HG02840 (cell line): Measurements from ENCODE around the gene GDF3.
"Not testable (repeated sequence)": the region's sequence is repeated elsewhere in the genome, so short reads cannot be mapped to it uniquely, and the experiment has no call there.

ENCODE experiments used
- ATAC-seq: cut with Tn5 transposase; IDR thresholded peaks from one replicate; pipeline ENCODE4 v1.9.1; 2021; ENCODE audit warnings: mild to moderate bottlenecking, moderate library complexity, moderate number of reproducible peaks; ENCODE audit not compliant: unreplicated experiment, low FRiP score

Gene GDF3

DNA sequence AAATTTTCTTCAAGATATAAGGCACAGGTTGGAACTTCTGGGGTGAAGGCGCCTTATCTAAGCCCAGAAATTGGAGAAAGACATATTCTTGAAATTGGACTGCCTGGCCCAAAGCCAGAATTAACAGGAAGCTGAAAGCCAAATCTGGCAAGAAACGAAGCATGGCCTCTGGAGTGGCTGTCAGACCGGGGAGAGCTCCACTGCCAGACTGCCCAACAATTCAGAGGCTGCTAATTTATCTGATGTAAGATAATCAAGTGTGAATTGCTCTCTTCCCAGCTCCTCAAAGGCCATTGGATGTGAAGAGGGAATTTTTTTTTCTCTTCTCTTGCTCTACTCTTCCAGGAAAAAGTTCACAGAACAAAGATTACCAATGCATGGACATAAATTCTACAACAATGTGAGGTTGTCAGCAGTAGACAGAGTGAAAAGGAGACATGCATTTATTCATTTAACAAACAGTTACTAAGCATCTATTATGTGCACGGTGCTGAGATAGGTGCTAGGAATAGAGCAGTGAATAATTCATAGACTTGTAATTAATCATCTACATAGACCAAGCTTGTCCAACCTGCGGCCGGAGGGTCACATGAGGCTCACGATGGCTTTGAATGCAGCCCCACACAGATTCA, at the start of gene GDF3:
Gene GDF3, minus strand, starts transcription at position 210 of the 632 bp plus-strand sequence. Its CDS starts 47 bp downstream, at position 163.
- ATAC-seq = no peak

DNA sequence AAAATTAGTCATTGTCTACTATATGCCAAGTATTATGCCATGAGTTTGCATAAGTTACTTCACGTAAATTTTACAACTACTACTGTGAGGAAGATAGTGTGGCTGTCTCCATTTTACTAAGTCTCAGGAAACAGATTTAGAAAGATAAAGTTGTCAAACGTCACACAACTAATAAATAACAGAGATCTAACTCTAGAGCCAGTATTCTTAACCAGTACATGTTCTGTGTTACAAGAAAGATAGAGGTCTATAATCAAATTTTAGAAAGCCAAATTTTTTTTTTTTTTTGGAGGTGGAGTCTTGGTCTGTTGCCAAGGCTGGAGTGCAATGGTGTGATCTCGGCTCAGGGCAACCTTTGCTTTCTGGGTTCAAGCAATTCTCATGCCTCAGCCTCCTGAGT, 37.4 kb upstream of the GDF3 start:
- no peak for ATAC-seq

DNA sequence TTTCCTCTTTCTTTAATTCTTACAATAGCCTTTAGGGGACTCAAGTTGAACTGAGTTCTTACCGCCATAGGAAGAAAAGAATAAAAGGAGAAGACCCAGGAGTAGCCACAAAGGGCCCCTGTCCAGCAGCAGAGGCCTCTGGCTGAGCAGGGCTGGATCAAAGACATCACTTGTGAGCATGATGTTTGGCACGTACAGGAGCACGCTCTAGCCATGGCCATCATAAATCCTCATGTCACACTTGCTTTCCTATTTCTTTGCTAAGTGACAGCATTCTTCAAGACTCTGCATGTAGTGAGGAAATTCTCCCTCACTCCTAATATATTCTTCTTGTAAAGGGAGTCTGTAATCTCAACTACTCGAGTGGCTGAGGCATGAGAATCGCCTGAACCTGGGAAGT, 35.9 kb upstream of the GDF3 start:
- ATAC-seq = no peak

DNA sequence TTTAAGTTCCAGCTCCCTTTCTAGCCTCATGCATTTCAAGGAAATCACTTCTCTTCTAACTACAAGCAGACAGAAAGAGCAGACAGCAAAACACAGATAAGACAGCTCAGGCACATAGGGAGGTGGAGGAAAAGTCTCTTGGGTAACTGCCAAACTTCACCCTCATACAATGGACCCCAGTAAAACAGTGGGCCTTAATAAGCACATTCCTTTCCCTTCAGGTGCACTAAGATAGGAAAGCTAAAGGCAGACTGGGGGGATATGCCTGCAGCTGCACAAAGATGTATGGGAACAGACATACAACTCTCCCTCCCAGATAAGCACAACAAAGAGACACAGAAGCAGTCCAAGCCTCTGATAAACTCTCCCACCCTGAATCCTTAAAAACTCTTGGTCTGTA, 35.4 kb upstream of the GDF3 start:
- not testable (repeated sequence) for ATAC-seq

DNA sequence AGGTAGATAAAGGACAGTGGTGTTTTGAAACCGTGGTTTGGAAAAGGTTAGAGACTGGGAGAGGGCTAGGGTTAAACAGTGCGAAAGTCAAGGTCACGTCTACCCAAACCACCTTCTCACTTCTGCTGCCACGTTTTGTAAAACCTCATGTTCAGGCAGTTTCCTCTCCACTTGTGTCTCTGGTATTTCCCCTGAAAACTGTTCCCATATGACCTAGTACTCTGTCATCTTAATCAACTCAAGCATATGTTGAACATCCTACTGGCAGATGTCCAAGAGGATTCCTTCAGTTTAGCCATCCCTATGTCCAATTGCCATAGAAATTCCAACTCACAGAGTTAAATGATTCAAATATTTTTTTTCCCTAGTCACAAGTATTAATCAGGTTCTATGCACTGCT, 34.2 kb upstream of the GDF3 start:
- no peak for ATAC-seq

DNA sequence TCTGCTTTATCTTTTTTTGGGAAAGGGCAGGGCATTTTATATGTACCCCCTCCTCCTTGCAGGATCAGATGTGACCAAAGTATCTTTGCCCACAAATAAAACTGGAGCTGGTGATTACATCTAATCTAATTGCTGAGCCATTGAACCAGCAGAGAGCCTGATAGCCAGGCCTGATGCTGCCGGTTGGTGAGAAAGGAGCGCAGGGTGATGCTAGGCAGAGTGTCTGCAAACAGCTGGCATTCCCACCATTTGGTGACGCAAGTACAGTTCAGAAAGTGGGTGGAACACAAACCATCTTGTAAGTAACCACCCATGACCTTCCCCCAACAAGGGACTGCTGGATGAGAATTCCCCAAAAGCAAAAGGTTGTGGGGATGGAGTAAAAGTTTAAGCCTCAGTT, 28.4 kb upstream of the GDF3 start:
- no peak for ATAC-seq

DNA sequence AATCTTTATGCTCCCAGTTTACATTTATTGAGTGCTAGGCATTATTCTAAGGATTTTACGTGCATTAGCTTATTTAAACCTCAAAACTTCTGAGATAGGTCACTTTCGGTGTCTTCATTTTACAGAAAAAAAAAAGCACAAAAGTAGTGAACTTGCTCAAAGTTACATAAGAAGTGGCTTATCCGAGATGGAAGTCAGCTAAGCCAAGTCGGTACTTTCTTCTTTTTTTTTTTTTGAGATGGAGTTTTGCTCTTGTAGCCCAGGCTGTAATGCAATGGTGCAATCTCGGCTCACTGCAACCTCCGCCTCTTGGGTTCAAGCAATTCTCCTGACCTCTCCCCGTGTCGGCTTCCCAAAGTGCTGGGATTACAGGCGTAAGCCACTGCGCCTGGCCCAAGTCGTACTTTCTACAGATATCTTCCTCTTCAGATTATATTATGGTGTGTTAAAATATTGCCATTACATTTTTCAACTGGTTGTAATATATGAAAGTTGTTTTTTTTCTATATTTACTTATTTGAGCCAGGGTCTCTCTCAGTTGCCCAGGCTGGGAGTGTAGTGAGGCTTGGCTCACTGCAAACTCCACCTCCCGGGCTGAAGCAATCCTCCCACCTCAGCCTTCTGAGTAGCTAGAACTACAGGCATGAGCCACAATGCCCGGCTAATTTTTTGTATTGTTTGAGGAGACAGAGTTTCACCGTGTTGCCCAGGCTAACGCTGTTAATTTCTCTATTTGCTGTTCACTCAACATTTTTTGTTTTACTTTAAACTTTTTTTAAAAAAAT, 24.6 kb upstream of the GDF3 start:
- ATAC-seq = no peak

DNA sequence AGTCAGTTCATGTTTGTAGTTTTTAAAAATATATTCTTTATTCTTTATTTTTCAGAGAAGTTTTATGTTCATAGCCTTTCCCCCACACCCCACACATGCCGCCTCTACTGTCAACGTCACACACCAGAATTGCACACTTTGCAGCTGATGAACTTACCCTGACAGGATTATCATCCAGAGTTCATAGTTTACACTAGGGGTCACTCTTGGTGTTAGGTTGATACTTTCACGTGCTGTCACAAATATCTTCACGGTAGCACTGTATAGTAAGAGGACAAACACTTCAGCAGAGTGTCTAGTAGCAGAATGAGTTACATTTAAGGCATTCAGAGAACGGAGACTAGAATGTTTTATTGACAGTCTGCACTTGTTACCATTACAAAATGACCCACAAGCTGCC, 20.8 kb upstream of the GDF3 start:
- no peak for ATAC-seq

DNA sequence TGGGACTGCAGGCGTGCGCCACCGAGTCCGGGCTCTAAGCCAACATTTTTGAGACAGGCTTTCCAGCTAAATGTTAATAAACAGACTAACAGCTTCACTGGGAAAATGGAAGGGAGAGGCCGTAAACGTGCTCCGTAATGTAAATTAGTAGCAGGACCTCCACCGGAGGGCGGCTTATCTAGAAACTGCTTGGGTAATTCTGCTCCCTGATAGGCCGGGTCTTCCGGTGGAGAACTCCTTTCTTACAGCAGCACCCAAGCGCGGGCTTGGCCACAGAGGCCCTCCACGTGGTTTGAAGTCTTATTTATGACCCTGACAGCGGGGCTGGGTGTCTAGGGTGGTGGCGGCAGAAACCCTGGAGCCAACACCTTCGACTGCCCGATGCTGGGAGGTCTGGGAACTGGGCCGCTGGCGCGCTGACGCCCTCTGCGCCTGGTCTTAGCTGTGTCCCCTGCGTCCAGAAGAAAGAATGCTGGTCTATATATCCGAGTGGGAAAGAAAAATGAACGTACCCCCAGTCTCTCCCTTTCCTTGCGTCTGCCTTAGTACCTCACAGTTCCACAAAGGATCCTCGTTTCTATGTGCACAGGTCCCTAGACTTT, 17.4 kb upstream of the GDF3 start:
- ATAC-seq = no peak

DNA sequence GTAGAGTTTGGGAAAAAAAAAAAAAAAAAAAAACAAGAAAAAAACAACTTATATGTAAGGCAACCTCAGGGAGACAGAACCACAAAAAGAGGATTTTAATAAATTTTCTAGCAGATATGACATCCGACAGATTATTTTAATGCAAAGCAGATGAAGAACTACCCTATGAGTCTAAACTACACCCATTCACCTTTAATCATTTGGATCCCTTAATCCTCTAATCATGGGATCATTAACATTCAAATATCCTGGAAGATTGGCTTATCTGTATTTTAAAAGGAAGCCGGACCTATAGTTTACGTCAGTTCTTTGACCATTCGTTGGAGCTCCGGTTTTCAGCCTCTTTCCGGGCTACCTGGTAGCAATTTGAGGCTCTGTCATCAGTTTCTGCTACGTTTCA, 15.6 kb upstream of the GDF3 start, which contains the start of gene DPPA3:
Gene DPPA3, plus strand, starts transcription at position 301 of the 400 bp plus-strand sequence. CDS start 138 bp downstream, outside the sequence.
- ATAC-seq = no peak

DNA sequence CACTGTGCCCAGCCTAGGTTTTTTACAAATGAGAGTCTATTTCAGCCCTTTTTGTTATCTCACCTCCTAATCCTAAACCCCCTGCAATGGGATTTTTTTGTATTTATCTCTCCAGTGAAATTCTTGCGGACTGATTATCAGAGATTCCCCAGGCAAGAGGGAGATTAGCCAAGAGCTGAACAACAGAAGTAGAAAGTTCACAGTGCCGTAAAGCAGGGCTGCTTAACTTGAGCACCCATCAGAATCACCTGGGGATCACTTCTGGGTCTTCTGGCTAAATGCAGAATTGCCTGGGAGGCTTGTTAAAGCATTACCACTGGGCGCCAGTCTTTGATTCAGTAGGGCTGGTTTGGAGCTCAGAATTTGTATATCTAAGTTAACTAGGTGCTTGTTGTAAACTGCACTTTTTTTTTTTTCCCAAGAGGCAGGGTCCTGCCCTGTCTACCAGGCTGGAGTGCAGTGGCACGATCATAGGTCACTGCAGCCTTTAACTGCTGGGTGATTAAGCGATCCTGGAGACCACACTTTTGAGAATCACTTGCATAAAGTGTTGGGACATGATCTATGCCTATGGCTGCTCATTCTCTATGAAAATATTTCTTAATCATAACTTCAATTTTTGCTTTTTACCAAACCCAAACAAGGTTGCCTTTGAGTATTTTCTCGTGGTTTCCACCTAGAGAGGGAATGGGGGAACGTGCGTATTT, 14.5 kb upstream of the GDF3 start:
- no peak for ATAC-seq

DNA sequence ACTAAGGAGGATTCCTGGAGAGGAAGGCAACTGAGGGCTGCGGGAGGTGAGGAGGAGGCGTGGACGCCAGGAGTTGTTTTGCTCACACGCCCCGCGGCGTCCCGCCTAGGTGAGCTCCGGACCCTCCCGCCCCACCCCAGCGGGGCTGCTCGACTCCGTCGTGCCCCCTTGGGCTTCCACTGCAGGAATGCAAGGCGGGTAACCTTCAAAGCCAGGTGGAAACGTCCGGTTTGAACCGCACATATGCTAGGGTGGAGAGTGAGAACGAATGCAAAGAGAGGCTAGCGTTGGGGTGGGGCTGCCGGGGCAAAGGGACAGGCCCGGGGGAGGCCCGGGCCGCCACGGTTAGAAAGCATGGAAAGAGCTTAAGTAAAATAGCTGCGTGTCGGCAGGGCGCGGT, 10.3 kb upstream of the GDF3 start:
- ATAC-seq = no peak

DNA sequence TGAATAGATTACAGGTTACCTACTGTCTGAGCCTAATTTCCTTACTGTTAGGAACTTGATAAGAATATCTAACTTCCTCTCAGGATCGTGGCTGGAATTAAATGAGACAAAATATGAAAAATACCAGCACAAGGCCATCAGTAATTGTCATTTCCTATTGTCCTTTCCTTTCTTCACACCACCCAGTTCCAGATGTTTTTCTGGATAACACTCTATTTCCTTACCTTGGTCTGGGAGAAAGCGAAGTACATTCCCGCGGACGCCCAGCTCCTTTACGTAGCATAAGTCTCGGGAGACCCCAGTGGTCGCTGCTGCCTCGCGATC, 376 bp downstream of the GDF3 start:
- ATAC-seq = no peak

DNA sequence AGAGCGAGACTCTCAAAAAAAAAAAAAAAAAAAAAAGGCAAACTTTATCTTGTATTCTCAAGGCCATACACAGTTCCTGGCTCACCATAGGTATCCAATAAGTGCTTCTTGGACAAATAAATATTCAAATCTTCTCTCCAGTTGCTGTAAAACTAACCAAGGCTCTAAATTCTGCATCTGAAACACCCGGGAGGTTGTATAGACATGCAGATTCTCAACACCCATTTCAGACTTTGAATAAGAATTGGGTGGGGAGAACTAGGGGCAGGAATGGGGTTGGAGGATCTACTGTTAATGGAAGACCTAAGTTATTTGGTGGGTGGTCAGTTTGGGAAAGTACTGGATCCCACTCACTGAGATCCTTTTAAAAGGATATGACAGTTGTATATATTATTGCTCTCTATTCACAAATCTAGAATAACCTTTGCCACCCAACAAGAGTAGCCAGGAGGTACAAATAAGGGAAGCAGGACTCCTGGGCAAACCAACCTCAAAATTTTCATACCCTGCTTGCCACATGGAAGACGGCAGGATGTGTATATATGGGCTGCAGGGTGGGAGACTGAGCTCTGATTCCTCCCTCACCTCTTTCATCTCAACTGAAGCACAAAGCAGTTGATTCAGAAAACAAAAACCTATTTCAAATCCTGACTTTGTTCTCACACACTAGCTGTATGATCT, 879 bp downstream of the GDF3 start:
- no peak for ATAC-seq

DNA sequence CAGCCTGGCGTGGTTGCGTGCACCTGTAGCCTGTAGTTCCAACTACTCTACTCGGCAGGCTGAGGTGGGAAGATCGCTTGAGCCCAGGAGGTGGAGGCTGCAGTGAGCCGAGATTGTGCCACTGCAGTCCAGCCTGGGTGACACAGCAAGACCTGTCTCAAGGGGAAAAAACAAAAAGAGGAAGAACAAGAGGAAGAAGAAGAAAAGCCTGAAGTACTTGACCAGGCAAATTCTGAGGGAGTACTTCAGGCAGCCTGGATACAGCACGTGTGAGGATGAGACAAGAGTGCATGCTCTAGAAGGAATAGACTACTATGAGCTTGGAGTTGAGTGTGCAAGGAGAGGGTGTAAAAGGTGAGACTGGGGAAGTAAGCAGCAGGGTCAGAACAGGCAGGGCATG, 1.8 kb downstream of the GDF3 start:
- ATAC-seq = no peak

DNA sequence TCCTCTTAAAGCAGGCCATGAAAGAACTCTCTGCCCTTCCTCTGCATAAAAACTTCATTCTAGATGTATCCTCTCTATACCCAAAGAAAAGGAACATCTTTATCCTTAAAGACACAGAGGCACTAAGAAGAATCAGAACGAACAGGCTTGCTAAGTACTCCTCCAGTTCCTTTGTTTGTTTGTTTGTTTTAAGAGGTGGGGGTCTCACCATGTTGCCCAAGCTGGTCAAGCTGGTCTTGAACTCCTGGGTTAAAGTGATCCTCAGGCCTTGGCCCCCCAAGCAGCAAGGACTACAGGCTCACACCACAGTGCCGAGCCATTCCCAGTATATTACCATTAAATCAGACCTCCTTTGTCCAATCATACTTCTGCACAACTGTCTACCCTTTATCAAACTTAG, 14.0 kb downstream of the GDF3 start:
- ATAC-seq = no peak

DNA sequence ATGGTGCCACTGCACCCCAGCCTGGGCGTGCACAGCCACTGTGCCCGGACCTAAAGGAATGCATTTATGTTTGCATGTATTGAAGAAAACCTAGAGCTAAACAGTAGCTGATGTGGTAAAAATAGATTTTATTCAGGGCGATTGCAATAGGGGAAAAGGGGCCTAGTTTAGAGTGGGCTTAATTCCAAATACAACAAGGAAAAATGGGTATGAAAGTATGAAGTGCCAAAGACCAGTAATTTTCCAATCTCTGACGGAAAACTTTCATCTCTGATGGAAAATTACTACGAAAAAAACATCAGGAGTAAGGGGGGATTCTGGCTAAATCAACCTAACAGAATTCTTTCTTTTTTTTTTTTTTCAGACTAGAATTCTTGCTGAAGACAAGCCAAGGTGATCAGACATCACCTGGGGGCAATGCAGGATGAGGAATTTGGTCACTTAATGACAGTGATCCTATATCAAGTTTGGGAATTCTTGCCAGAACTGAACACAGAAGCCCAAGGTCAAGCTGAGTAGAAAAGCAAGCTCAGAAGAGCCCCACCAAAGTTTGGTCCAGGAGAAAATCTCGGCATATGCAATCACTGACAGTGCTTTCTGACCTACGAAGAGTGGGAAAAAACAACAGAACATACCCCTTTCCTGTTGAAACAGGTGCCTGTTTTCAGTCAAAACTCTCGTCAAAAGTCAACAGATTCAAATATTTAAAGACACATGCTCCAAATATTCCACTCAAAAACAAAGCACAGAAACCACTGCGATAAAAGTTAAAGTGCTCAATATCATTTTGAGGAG, 16.1 kb downstream of the GDF3 start:
- no peak for ATAC-seq

DNA sequence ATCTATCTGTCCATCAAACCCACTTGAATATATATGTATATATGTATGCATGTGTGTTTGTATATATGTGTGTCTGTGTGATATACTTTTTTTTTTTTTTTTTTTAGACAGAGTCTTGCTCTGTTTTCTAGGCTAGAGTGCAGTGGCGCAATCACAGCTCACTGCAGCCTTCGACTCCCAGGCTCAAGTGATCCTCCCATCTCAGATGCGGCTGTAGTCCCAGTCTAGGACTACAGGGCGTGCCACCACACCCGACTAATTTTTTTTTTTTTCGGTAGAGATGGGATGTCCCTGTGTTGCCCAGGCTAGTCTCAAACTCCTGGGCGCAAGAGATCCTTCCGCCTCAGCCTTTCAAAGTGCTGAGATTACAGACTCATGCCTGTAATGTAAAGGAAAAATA, 16.8 kb downstream of the GDF3 start:
- no peak for ATAC-seq

DNA sequence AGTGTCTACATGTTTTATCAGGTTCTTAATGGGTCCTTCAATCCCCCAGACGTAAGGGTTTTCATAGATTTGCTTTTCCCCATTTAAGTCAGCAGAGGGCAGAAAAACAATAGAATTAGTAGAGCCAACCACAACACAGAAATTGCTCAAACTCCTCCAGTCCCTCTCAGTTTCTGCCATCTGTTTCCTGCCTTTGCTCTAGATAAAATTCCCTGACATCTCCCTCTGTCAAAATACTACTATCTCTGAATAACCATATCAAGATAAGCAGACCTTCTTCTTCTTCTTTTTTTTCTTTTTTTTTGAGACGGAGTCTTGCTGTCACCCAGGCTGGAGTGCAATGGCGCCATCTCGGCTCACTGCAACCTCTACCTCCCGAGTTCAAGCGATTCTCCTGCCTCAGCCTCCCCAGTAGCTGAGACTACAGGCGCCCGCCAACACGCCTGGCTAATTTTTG, 18.1 kb downstream of the GDF3 start:
- ATAC-seq = not testable (repeated sequence)

DNA sequence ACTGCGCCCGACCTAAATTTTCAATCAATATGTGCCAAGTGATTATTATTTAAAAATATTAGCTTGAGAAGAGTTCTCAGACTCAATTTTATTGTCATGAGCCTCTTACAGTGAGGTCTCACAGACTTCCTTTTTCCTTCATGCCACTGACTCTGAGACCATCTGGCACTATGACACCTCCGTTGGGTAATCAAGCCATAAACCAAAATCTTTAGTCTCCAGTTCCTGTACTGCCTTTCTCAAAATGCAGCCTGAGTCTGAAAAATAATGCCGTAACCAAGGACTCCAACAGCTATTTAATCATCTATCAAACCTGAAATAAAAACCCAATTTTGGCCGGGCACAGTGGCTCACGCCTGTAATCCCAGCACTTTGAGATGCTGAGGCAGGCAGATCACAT, 20.1 kb downstream of the GDF3 start:
- ATAC-seq = not testable (repeated sequence)
